Measurements from ENCODE around the gene FOXD1.
"Not testable (repeated sequence)": the region's sequence is repeated elsewhere in the genome, so short reads cannot be mapped to it uniquely, and the experiment has no call there.

Gene FOXD1

GRCh38 chr5:73448463-73449136 lies at the start of gene FOXD1:
TSS of gene FOXD1 (minus strand) at chr5:73448777. CDS start at chr5:73448362, 415 bp downstream.
- in situ Hi-C loops (cut with HindIII; ENCODE audit: low sequenced_read_pairs): no loop called here

- in situ Hi-C loops (cut with HindIII; ENCODE audit: low sequenced_read_pairs): no loop called here
Observed at GRCh38 chr5:73497497-73498056, 49.0 kb upstream of the FOXD1 start.

GRCh38 chr5:73496984-73497457 lies 48.4 kb upstream of the FOXD1 start:
- in situ Hi-C loops (cut with HindIII; ENCODE audit: low sequenced_read_pairs): no loop called here

GRCh38 chr5:73495772-73496335 lies 47.3 kb upstream of the FOXD1 start:
- in situ Hi-C loops (cut with HindIII; ENCODE audit: low sequenced_read_pairs): no loop called here

GRCh38 chr5:73494721-73495120 lies 46.1 kb upstream of the FOXD1 start:
- in situ Hi-C loops (cut with HindIII; ENCODE audit: low sequenced_read_pairs): no loop called here

GRCh38 chr5:73493421-73493820 lies 44.8 kb upstream of the FOXD1 start:
- in situ Hi-C loops (cut with HindIII; ENCODE audit: low sequenced_read_pairs): no loop called here

GRCh38 chr5:73491155-73491554 lies 42.6 kb upstream of the FOXD1 start:
- in situ Hi-C loops (cut with HindIII; ENCODE audit: low sequenced_read_pairs): no loop called here

GRCh38 chr5:73490088-73490487 lies 41.5 kb upstream of the FOXD1 start:
- in situ Hi-C loops (cut with HindIII; ENCODE audit: low sequenced_read_pairs): no loop called here

- in situ Hi-C loops (cut with HindIII; ENCODE audit: low sequenced_read_pairs): no loop called here
Observed at GRCh38 chr5:73488806-73489205, 40.2 kb upstream of the FOXD1 start.

- in situ Hi-C loops (cut with HindIII; ENCODE audit: low sequenced_read_pairs): no loop called here
Observed at GRCh38 chr5:73487815-73488214, 39.2 kb upstream of the FOXD1 start.

- in situ Hi-C loops (cut with HindIII; ENCODE audit: low sequenced_read_pairs): not testable (repeated sequence)
Observed at GRCh38 chr5:73487257-73487656, 38.7 kb upstream of the FOXD1 start.

GRCh38 chr5:73486119-73486899 lies 37.7 kb upstream of the FOXD1 start:
- in situ Hi-C loops (cut with HindIII; ENCODE audit: low sequenced_read_pairs): no loop called here

- in situ Hi-C loops (cut with HindIII; ENCODE audit: low sequenced_read_pairs): no loop called here
Observed at GRCh38 chr5:73485715-73486114, 37.1 kb upstream of the FOXD1 start.

GRCh38 chr5:73484511-73484910 lies 35.9 kb upstream of the FOXD1 start:
- in situ Hi-C loops (cut with HindIII; ENCODE audit: low sequenced_read_pairs): no loop called here

- in situ Hi-C loops (cut with HindIII; ENCODE audit: low sequenced_read_pairs): no loop called here
Observed at GRCh38 chr5:73483676-73484075, 35.1 kb upstream of the FOXD1 start.

- in situ Hi-C loops (cut with HindIII; ENCODE audit: low sequenced_read_pairs): no loop called here
Observed at GRCh38 chr5:73482383-73483136, 34.0 kb upstream of the FOXD1 start.

- in situ Hi-C loops (cut with HindIII; ENCODE audit: low sequenced_read_pairs): no loop called here
Observed at GRCh38 chr5:73480500-73480899, 31.9 kb upstream of the FOXD1 start.

- in situ Hi-C loops (cut with HindIII; ENCODE audit: low sequenced_read_pairs): loop anchor here (25.0 kb wide), 1 partner anchor 385 kb away; no protein-coding TSS in a partner anchor
Observed at GRCh38 chr5:73472116-73472515, 23.5 kb upstream of the FOXD1 start.

- in situ Hi-C loops (cut with HindIII; ENCODE audit: low sequenced_read_pairs): loop anchor here (25.0 kb wide), 1 partner anchor 384 kb away; no protein-coding TSS in a partner anchor
Observed at GRCh38 chr5:73471654-73472053, 23.1 kb upstream of the FOXD1 start.

- in situ Hi-C loops (cut with HindIII; ENCODE audit: low sequenced_read_pairs): loop anchor here (25.0 kb wide), 1 partner anchor 383 kb away; no protein-coding TSS in a partner anchor
Observed at GRCh38 chr5:73469878-73470277, 21.3 kb upstream of the FOXD1 start.

- in situ Hi-C loops (cut with HindIII; ENCODE audit: low sequenced_read_pairs): loop anchor here (25.0 kb wide), 1 partner anchor 381 kb away; no protein-coding TSS in a partner anchor
Observed at GRCh38 chr5:73468638-73469037, 20.1 kb upstream of the FOXD1 start.
